Mucosa of descending colon (tissue), 3 donors: ENCODE results near the gene ATP8B3. TPM values are rescaled to one million over a fixed set of nuclear protein-coding genes. Genes with fewer than 3 reads are reported as not detected.

Source experiments
- ATAC-seq: fragments of 200-7000 bp; cut with Tn5 transposase; one replicate; pipeline ENCODE4 v1.9.1; 2020; ENCODE audit warnings: mild to moderate bottlenecking, moderate library complexity
- DNase-seq, 3 donors: peaks; one replicate each; pipeline ENCODE4 v3.0.0-alpha.2; 2020
- H3K36me3 ChIP-seq: fragments of 200-600 bp; one replicate; pipeline ENCODE4 v1.8.0; 2021; ENCODE audit warnings: low read depth, mild to moderate bottlenecking
- H3K4me1 ChIP-seq: fragments of 200-600 bp; one replicate; pipeline ENCODE4 v1.8.0; 2021; ENCODE audit warnings: low read depth, mild to moderate bottlenecking
- H3K4me3 ChIP-seq: fragments of 200-600 bp; one replicate; pipeline ENCODE4 v1.8.0; 2021; ENCODE audit warnings: mild to moderate bottlenecking
- H3K9me3 ChIP-seq: fragments of 200-600 bp; one replicate; pipeline ENCODE4 v1.8.0; 2021; ENCODE audit warnings: mild to moderate bottlenecking
- CTCF ChIP-seq: fragments of 200-600 bp; IDR thresholded peaks from one replicate; pipeline ENCODE4 v1.8.0; 2022; ENCODE audit warnings: antibody characterized with exemption, mild to moderate bottlenecking
- intact Hi-C, 2 donors: fragments of 100-400 bp; cut with DNase I in 1 of 2; cut with micrococcal nuclease in 1 of 2; formaldehyde crosslinking; loops; one replicate each; pipeline versions ENCODE4 v1.11.0 to v1.11.1; 2022; cut with DNase I, micrococcal nuclease
- total RNA-seq, 3 donors: library from RNA; stranded (reverse); fragmentation: NEBNext Ultra II Directional in 2 of 3; extraction: Animal tissue kit (Norgen Biotek cat#: 25700) in 2 of 3; gene quantifications; one replicate each; pipeline versions ENCODE4 v1.2.1 to v1.2.4, GENCODE V29; 2021 to 2023
- donor health status: DM: no; HTN: no; CAD: no; lungs with moderate emphysema.
- donor health status: DM: no; HTN: no; CAD: no.
- donor health status: DM: no; HTN: yes; CAD: no.

Gene ATP8B3
- total RNA-seq, 3 donors from 2014 or later = 0.55 to 1.2 (median 0.80) TPM

- H3K9me3 ChIP-seq = peaks cover 9% of the 10 kb centered on the region
- no peak for DNase-seq
- no peak overlapping the region for H3K4me3 ChIP-seq
- no peak for TF ChIP-seq CTCF
- H3K4me1 ChIP-seq = no peaks in the 10 kb centered on the region
- no peak for ATAC-seq
- intact Hi-C loops = no loop called here
- no peaks in the 10 kb centered on the region for H3K36me3 ChIP-seq
Measured at GRCh38 chr19:1765904-1766799, 45.9 kb downstream of the ATP8B3 start.

GRCh38 chr19:1765232-1765903 is 46.7 kb downstream of the ATP8B3 start:
- intact Hi-C loops = no loop called here
- DNase-seq = no peak
- Histone ChIP-seq H3K4me1 (no peaks in the 10 kb centered on the region), H3K4me3 (no peak overlapping the region), H3K9me3 (peaks cover 1% of the 10 kb centered on the region), H3K36me3 (no peaks in the 10 kb centered on the region)
- TF ChIP-seq CTCF = no peak
- ATAC-seq = no peak

- Histone ChIP-seq H3K4me3 (no peak overlapping the region), H3K9me3 (no peaks in the 10 kb centered on the region), H3K4me1 (no peaks in the 10 kb centered on the region), H3K36me3 (no peaks in the 10 kb centered on the region)
- TF ChIP-seq CTCF = no peak
- DNase-seq (no peak), ATAC-seq (no peak)
- intact Hi-C loops = no loop called here
Measured at GRCh38 chr19:1764729-1765128, 47.3 kb downstream of the ATP8B3 start.

- H3K36me3 ChIP-seq = no peaks in the 10 kb centered on the region
- H3K9me3 ChIP-seq = no peaks in the 10 kb centered on the region
- ATAC-seq = no peak
- intact Hi-C loops = no loop called here
- DNase-seq = no peak
- H3K4me1 ChIP-seq = no peaks in the 10 kb centered on the region
- H3K4me3 ChIP-seq = no peak overlapping the region
- no peak for TF ChIP-seq CTCF
Measured at GRCh38 chr19:1763648-1764639, 48.1 kb downstream of the ATP8B3 start.
